ENCODE measurements around the gene RBMX2.
"Not testable (repeated sequence)": the region's sequence is repeated elsewhere in the genome, so short reads cannot be mapped to it uniquely, and the experiment has no call there.

The RBMX2 gene, protein sequence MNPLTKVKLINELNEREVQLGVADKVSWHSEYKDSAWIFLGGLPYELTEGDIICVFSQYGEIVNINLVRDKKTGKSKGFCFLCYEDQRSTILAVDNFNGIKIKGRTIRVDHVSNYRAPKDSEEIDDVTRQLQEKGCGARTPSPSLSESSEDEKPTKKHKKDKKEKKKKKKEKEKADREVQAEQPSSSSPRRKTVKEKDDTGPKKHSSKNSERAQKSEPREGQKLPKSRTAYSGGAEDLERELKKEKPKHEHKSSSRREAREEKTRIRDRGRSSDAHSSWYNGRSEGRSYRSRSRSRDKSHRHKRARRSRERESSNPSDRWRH

DNA sequence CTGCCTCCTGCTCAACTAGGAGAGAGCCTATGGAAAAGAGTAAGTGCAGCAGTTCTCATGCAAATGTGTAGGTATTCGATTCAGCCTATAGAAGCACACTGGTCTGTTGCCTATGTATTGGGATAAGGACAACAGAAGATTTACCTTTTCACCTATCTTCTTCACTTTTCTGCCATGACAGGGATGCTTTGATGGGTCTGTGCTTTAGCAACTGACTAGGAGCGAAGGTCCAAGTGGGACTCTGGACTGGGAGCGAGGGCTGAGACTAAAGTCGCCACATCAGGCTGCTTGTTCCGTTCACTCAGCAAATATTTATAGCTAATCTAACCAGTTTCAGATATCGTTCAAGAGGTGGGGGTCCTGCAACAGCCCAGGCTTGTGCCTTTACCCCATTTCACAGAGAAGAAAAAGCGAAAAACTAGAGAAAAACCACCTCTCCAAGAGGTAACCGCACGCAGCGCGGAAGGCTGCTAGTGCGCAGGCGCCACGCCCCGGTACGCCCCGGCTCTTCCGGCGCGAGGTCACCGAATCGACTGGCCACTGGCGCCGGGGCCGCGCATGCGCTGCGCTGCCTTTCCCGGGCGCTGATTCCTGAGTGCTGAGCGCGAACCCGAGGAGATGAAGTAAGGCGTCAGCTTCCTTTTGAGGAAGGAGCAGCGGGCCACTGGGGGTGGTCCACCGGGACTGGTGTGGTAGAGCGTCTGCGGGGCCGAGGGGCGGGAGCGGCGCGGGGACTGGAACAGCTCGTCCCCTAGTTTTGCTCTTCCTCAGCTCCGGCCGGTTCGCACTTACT lies at the start of gene RBMX2:
RBMX2 (plus strand) TSS at position 573 of the 793 bp plus-strand sequence; CDS start at position 619, 46 bp downstream.
- Mint-ChIP-seq H3K4me3 (peak within 1 kb of the TSS; percentile 97), H3K4me1 (ENCODE audit: low read depth) (peaks cover 27% of the 10 kb centered on the region), H3K36me3 (no peaks in the 10 kb centered on the region), H3K27me3 (peaks cover under 1% of the 10 kb centered on the region), H3K27ac (peak within 1 kb of the TSS; percentile 95), H3K9me3 (ENCODE audit: low read depth) (no peaks in the 10 kb centered on the region)

DNA sequence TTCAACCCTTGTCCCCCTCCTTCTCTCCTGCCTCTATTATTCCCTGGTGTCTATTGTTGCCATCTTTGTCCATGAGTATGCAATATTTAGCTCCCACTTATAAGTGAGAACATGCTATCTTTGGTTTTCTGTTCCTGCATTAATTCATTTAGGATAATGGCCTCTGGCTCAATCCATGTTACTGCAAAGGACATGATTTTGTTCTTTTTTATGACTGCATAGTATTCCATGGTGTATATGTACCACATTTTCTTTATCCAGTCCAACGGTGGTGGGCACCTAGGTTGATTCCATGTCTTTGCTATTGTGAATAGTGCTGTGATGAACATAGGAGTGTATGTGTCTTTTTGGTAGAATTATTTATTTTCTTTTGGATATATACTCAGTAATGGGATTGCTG lies 49.7 kb upstream of the RBMX2 start:
- not testable (repeated sequence) for H3K9me3 Mint-ChIP-seq (ENCODE audit: low read depth); H3K4me3 Mint-ChIP-seq; H3K27ac Mint-ChIP-seq; H3K36me3 Mint-ChIP-seq; H3K4me1 Mint-ChIP-seq (ENCODE audit: low read depth); H3K27me3 Mint-ChIP-seq

DNA sequence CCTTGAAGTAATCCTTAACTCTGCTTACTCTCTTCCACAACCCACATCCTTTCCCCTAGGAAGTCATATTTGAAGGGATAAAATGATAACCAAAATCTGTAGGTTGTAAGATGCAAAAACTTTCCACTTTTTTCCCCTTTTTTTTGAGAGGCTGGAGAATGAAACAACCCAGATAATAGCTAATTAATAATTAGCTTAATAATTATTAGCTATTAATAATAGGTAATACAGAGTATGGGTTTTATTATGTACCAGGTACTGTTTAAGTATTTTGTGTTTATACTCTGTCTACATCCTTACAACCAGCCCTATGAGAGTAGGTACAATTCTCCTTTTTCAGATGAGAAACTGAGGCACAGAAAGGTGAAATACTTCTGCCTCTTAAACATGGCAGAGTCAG lies 25.7 kb upstream of the RBMX2 start:
- Mint-ChIP-seq H3K4me3 (no peak overlapping the region), H3K4me1 (ENCODE audit: low read depth) (no peaks in the 10 kb centered on the region), H3K9me3 (ENCODE audit: low read depth) (no peaks in the 10 kb centered on the region), H3K27me3 (no peaks in the 10 kb centered on the region), H3K27ac (no peak overlapping the region), H3K36me3 (peaks cover 2% of the 10 kb centered on the region)

DNA sequence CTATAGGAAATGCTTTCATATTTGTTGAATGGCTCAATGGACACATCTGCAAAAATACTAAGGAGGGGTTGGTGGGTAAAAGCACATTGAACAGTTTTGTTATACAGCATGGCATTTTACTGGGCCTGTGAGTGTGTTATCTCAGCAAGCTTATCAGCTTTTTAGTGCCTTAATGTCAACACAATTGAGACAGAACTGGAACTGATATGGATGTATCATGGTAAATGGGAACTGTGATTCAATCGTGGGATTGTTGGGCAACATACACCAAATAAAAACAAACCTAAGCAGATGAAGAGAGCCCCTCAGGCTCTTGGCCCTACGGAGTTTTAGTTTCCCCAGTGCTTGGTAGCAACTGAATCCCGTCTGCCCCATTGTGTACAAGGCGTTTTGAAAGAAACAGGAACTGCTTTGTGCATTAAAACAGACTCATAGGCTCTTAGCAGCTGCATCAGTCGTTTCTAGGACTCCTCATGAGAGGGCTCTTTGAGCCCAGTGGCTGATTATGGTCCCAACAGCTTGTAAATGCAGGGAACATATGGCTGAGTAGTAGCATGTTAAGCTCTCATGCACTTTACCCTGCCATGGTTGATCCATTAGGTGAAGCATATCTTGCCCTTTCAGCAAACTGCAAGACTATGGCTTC lies 23.6 kb upstream of the RBMX2 start:
- Mint-ChIP-seq H3K4me1 (ENCODE audit: low read depth) (no peaks in the 10 kb centered on the region), H3K4me3 (no peak overlapping the region), H3K9me3 (ENCODE audit: low read depth) (no peaks in the 10 kb centered on the region), H3K36me3 (no peaks in the 10 kb centered on the region), H3K27ac (no peak overlapping the region), H3K27me3 (no peaks in the 10 kb centered on the region)

DNA sequence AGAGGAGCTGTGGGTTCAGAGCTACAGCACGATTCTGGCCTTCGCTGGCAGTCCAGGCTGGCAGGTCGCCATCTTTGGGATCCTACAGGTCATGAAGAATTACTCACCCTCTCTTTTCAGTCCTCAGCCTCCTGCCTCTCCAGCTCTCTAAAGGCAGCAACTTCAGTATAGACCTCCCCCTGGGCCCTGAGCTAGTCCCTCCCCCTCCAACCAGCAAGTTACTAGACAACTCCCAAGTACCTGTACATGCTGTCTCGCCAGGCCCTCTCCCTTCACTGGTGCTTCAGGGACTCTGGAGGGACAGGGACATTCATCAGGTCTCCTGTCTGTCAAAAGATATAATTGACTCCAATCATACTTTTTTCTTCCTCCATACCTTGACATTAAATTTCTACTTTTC lies 16.3 kb upstream of the RBMX2 start, which contains the start of gene GPR119:
GPR119 (minus strand) TSS at position 155 of the 400 bp plus-strand sequence. CDS start 227 bp downstream, outside the sequence.
- no peaks in the 10 kb centered on the region for H3K4me1 Mint-ChIP-seq (ENCODE audit: low read depth)
- H3K27me3 Mint-ChIP-seq, result no peaks in the 10 kb centered on the region
- H3K9me3 Mint-ChIP-seq (ENCODE audit: low read depth), result no peaks in the 10 kb centered on the region
- no peak within 1 kb of the TSS for H3K4me3 Mint-ChIP-seq
- H3K36me3 Mint-ChIP-seq, result no peaks in the 10 kb centered on the region
- no peak within 1 kb of the TSS for H3K27ac Mint-ChIP-seq

DNA sequence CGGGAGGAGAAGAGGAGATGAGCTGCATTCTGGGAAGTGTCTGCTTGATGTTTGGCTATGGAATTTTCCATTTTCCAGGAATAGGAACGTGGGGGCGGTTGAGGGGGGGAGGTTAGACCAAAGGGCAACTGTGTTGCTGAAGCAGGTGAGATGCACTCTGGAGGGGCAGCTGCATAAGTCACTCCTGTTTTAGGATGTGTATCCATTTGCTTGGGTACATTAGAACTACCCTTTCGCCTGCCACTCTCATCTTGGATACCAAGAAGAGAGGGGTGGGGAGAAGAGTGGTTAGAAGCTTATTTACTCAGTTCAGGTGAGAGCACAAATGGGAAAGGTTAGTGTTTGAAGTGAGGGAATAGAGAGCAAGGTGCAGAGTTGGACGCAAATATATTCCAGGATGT lies 15.4 kb upstream of the RBMX2 start:
- no peaks in the 10 kb centered on the region for H3K9me3 Mint-ChIP-seq (ENCODE audit: low read depth)
- no peak overlapping the region for H3K27ac Mint-ChIP-seq
- no peaks in the 10 kb centered on the region for H3K36me3 Mint-ChIP-seq

DNA sequence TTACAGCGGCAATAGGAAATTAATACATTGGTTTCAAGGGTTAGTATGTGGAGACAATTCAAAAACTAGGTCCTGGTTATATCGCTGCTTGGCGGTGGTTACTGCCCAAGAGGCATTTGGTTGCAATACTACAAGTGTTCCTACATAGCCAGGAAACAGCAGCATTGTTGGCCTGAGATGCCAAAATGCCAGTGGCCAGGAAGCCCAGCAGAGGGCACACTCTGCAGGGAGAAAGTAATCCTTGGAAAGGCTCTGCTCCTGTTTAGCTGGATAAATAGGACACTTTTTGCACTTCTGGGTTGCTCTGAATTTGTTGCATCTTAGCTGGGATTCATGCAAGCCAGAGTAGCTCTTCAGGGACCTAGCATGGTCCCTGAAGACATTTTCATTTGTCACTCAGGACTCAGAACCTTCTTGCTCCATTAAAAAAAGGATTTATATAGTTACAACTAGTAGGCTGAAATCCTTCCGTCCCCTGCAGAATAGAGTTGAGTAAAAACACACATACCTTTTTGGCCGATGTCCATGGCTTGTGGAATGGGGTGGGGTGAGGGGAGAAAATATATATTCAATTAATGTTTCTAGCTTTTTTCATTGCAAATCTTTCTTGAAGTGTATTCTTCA lies 8.2 kb upstream of the RBMX2 start:
- no peak overlapping the region for H3K4me3 Mint-ChIP-seq
- H3K9me3 Mint-ChIP-seq (ENCODE audit: low read depth), result no peaks in the 10 kb centered on the region
- no peaks in the 10 kb centered on the region for H3K4me1 Mint-ChIP-seq (ENCODE audit: low read depth)
- H3K27me3 Mint-ChIP-seq, result peaks cover 4% of the 10 kb centered on the region
- H3K27ac Mint-ChIP-seq, result no peak overlapping the region
- no peaks in the 10 kb centered on the region for H3K36me3 Mint-ChIP-seq

More for the DNA sequence above, 15.4 kb upstream of the RBMX2 start:
- no peak overlapping the region for H3K4me3 Mint-ChIP-seq
- no peaks in the 10 kb centered on the region for H3K27me3 Mint-ChIP-seq
- no peaks in the 10 kb centered on the region for H3K4me1 Mint-ChIP-seq (ENCODE audit: low read depth)

DNA sequence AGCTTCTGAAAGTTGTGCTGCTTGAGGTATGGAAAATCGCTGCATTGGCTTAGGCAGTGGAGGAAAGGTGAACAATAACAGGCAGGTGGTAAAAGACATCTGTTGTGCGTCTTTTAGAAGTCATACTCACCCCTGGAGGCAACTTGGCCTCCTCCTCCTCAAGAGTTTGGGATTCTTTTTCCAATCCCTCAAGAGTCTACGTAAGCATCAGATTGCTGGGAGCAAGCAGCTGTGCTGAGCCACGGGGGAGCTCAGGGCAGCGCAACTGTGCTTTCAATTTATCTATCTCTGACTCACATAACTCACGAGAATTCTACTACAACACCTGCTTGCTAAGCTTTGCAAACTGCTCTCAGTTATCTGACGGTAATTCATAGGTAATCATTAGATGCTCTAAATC lies 6.4 kb upstream of the RBMX2 start:
- no peaks in the 10 kb centered on the region for H3K36me3 Mint-ChIP-seq
- no peaks in the 10 kb centered on the region for H3K9me3 Mint-ChIP-seq (ENCODE audit: low read depth)
- no peak overlapping the region for H3K4me3 Mint-ChIP-seq
- H3K27ac Mint-ChIP-seq, result no peak overlapping the region
- peaks cover 4% of the 10 kb centered on the region for H3K27me3 Mint-ChIP-seq
- H3K4me1 Mint-ChIP-seq (ENCODE audit: low read depth), result no peaks in the 10 kb centered on the region

DNA sequence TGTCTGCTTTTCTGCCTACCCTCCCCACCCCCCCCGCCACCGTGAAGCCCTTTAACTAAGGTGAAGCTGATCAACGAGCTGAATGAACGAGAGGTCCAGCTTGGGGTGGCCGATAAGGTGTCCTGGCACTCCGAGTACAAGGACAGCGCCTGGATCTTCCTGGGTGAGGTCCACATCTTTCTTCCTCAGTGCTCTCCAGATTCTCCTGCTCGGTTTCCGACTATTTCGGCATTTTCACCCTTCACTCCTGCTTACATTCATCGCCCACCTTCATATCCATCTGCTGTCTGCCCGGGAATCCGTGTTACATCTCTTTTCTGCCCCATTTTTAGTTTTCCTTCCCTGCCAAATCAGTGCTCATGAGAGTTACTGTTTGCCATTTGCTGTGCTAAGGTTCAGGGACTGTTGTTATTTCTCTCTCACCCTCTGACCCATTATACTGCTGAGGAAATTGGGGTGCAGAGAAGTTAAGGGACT lies 459 bp downstream of the RBMX2 start:
- Mint-ChIP-seq H3K9me3 (ENCODE audit: low read depth) (no peaks in the 10 kb centered on the region), H3K27ac (peak overlapping the region; percentile 91), H3K36me3 (no peaks in the 10 kb centered on the region), H3K27me3 (no peaks in the 10 kb centered on the region), H3K4me1 (ENCODE audit: low read depth) (peaks cover 27% of the 10 kb centered on the region), H3K4me3 (peak overlapping the region; percentile 97)

DNA sequence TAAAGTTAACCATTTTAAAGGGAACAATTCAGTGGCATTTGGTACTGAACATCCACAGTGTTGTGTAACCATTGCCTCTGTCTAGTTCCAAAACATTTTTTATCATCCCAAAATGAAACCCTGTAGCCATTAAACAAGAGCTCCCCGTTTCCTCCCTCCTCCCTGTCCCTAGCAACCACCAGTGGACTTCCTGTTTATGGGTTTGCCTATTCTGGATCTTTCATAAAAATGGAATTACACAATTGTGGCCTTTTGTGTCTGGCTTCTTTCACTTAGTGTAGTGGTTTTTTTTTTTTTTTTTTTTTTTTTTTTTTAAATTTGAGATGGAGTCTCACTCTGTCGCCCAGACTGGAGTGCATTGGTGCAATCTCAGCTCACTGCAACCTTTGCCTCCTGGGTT lies 11.6 kb downstream of the RBMX2 start:
- Mint-ChIP-seq H3K9me3 (ENCODE audit: low read depth) (no peaks in the 10 kb centered on the region), H3K27ac (no peak overlapping the region), H3K4me3 (no peak overlapping the region), H3K4me1 (ENCODE audit: low read depth) (no peaks in the 10 kb centered on the region), H3K36me3 (no peaks in the 10 kb centered on the region), H3K27me3 (no peaks in the 10 kb centered on the region)

DNA sequence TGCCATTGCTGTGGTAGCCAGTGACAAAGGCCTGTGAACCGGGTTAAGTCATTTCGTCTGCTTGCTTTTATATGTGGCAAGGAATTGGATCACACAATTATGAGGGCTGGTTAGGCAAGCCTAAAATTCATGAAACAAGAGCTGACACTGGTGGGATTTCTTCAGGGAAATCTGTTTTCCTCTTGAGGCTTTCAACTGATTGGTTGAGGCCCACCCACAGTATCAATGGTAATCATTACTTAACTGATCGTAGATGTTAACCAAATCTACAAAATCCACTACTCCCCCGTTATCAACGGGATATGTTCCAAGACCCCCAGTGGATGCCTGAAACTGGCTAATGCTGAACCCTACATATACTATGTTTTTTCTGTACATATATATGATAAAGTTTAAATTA lies 13.0 kb downstream of the RBMX2 start:
- no peak overlapping the region for H3K27ac Mint-ChIP-seq
- H3K4me1 Mint-ChIP-seq (ENCODE audit: low read depth), result no peaks in the 10 kb centered on the region
- H3K27me3 Mint-ChIP-seq, result no peaks in the 10 kb centered on the region
- H3K4me3 Mint-ChIP-seq, result no peak overlapping the region
- no peaks in the 10 kb centered on the region for H3K9me3 Mint-ChIP-seq (ENCODE audit: low read depth)
- H3K36me3 Mint-ChIP-seq, result no peaks in the 10 kb centered on the region

DNA sequence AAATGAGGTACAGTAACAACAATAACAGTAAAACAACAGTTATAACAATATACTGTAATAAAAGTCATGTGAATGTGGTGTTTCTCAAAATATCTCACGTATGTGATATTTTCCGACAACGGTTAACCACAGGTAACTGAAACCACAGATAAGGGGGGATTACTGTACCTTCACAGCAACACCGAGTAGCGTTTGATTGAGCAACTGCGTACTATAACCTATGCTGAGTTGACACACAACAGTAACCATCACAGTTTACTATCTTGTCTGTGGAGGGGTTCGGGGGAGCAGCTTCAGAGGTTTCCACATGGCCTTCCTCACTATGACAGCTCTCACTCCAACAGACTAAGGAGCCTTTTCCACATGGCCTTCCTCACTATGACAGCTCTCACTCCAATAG lies 13.4 kb downstream of the RBMX2 start:
- H3K4me3 Mint-ChIP-seq, result no peak overlapping the region
- H3K36me3 Mint-ChIP-seq, result no peaks in the 10 kb centered on the region
- no peaks in the 10 kb centered on the region for H3K9me3 Mint-ChIP-seq (ENCODE audit: low read depth)
- no peak overlapping the region for H3K27ac Mint-ChIP-seq
- no peaks in the 10 kb centered on the region for H3K4me1 Mint-ChIP-seq (ENCODE audit: low read depth)
- H3K27me3 Mint-ChIP-seq, result no peaks in the 10 kb centered on the region

DNA sequence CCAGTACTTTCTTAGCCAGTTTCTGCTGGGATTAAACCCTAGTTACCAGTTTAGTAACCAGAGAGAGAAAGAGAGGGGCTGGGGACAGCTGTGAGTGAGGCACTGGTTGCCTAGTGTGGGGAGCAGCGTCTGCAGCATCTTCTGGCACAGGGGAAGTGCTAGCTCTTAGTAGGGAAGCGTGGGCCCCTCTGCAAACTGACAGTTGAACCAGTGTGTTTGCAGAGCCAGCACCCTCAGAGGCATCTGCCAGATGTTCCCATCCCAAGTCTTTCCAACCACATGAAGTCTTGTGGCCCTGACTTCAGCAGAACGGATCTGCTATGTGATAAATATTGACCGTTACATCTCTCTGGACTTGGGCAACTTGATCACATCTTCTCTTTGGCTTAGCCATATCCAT lies 15.0 kb downstream of the RBMX2 start:
- Mint-ChIP-seq H3K27ac (no peak overlapping the region), H3K4me3 (no peak overlapping the region), H3K4me1 (ENCODE audit: low read depth) (no peaks in the 10 kb centered on the region), H3K9me3 (ENCODE audit: low read depth) (no peaks in the 10 kb centered on the region), H3K36me3 (no peaks in the 10 kb centered on the region), H3K27me3 (no peaks in the 10 kb centered on the region)

DNA sequence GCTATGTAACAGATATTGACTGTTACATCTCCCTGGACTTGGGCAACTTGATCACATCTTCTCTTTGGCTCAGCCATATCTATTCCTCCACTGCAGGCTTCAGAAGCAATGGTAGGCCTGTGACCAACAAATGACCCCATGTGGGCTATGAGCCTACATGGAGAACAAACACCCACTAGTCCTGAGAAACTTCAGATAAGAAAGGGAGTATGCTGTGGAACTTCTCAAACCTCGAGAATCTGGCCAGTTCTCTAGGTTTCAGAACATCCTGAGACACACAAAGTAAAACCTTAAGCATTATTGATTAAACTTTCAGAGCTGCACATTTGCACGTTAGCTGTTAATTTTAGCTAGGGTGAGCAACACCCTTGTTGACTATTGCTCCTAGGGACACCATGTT lies 16.3 kb downstream of the RBMX2 start:
- no peaks in the 10 kb centered on the region for H3K27me3 Mint-ChIP-seq
- H3K27ac Mint-ChIP-seq, result no peak overlapping the region
- no peaks in the 10 kb centered on the region for H3K36me3 Mint-ChIP-seq
- no peak overlapping the region for H3K4me3 Mint-ChIP-seq
- no peaks in the 10 kb centered on the region for H3K9me3 Mint-ChIP-seq (ENCODE audit: low read depth)
- H3K4me1 Mint-ChIP-seq (ENCODE audit: low read depth), result no peaks in the 10 kb centered on the region

DNA sequence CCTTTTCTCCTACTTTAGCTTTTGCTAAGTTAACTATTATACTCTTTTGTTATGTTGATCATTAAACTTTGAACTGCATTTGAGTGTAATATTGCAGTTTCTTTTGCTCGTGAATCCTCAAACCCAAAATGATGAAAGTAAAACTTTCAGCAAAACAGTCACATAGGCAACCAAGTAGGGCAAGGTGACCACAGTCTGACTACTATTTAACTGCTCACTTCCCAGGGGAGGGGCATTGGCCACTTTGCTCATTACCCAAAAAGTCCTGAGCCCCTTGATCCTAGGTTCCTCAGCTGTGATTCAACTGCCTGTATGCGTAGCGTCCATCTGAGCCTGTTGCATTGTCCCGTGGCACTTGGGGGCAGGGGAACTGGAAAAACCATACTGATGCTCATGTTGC lies 17.0 kb downstream of the RBMX2 start:
- Mint-ChIP-seq H3K9me3 (ENCODE audit: low read depth) (no peaks in the 10 kb centered on the region), H3K36me3 (no peaks in the 10 kb centered on the region), H3K27ac (no peak overlapping the region), H3K4me3 (no peak overlapping the region), H3K4me1 (ENCODE audit: low read depth) (no peaks in the 10 kb centered on the region), H3K27me3 (no peaks in the 10 kb centered on the region)

Data from activated naive CD8-positive, alpha-beta T cell (primary cell).